ENCODE results near the gene PSMA1.

- TF ChIP-seq, protein P1, sequence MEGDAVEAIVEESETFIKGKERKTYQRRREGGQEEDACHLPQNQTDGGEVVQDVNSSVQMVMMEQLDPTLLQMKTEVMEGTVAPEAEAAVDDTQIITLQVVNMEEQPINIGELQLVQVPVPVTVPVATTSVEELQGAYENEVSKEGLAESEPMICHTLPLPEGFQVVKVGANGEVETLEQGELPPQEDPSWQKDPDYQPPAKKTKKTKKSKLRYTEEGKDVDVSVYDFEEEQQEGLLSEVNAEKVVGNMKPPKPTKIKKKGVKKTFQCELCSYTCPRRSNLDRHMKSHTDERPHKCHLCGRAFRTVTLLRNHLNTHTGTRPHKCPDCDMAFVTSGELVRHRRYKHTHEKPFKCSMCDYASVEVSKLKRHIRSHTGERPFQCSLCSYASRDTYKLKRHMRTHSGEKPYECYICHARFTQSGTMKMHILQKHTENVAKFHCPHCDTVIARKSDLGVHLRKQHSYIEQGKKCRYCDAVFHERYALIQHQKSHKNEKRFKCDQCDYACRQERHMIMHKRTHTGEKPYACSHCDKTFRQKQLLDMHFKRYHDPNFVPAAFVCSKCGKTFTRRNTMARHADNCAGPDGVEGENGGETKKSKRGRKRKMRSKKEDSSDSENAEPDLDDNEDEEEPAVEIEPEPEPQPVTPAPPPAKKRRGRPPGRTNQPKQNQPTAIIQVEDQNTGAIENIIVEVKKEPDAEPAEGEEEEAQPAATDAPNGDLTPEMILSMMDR (IDR thresholded peaks at IDR 0.05; ENCODE audit: low read depth, low read length, poor library complexity, severe bottlenecking), result no peak
- no peak for TF ChIP-seq EZH2phosphoT487 (IDR thresholded peaks at IDR 0.05; ENCODE audit: borderline replicate concordance, low read length)
Observed at GRCh38 chr11:14480716-14481115, 39.5 kb downstream of the PSMA1 start.
